ENCODE measurements around the gene TPO. TPM values are rescaled to one million over a fixed set of nuclear protein-coding genes. Genes with fewer than 3 reads are reported as not detected.

Gene TPO
- total RNA-seq, 1 experiment from 2014 or later = not detected

DNA sequence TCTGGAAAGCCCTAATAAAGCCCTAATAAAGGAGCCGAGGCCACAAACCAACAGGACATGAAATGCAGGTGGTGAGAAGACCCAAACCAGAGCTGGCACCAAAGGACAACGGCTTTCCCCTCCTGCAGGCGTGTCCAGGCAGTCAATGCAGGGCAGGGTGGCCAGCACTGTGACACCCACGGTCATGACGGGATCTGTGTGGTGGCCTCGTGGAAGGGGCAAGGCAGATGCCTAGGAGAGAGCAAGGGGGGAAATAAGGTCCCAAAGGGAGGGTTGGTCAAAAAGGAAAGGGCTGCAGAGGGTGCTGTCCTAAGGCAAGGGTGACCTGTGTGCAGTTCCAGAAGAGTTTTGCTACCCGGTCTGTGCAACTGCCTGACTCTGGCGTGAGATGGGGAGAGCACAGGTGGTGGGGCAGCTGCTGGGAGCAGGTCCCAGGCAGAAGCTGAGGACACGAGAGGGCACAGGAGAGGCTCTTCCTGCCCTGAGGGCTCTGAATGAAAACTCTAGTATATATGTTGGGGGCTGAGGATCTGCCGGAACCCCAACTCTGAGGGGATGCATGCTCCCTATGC lies 156.7 kb downstream of the TPO start:
- Histone ChIP-seq H4K8ac (replicated peaks; ENCODE audit: insufficient read length, low read depth, low read length) (no peak overlapping the region), H4K20me1 (ENCODE audit: control insufficient read depth, insufficient read depth, insufficient read length) (no peaks in the 10 kb centered on the region), H3K23ac (ENCODE audit: insufficient read length, low read depth, low read length) (no peak overlapping the region), H3K4me1 (ENCODE audit: insufficient read depth, low read length) (no peaks in the 10 kb centered on the region), H2BK120ac (ENCODE audit: low read depth, low read length, poor library complexity, severe bottlenecking) (no peak overlapping the region), H2BK5ac (ENCODE audit: insufficient read length, low read length) (no peak overlapping the region), H3T11ph (ENCODE audit: low read length) (no peak overlapping the region), H2BK15ac (ENCODE audit: low read depth, low read length) (no peak overlapping the region), H3K27ac (ENCODE audit: insufficient read length, low read depth, low read length) (no peak overlapping the region), H3K79me2 (ENCODE audit: insufficient read depth, low read length) (no peaks in the 10 kb centered on the region), H3K23me2 (ENCODE audit: insufficient read length, low read depth, low read length, poor library complexity, severe bottlenecking) (no peaks in the 10 kb centered on the region), H3K18ac (ENCODE audit: insufficient read length, low read depth, low read length) (no peak overlapping the region), H3K56ac (ENCODE audit: insufficient read length, low read depth, low read length) (no peak overlapping the region), H3K9me3 (ENCODE audit: control insufficient read depth, low read depth, low read length) (no peaks in the 10 kb centered on the region), H3K4me2 (ENCODE audit: insufficient read depth, insufficient read length, low read length) (no peak overlapping the region), H4K5ac (ENCODE audit: insufficient read length, low read depth, low read length) (no peak overlapping the region), H2AFZ (ENCODE audit: low read length) (no peak overlapping the region), H2AK5ac (ENCODE audit: insufficient read length, low read length) (no peak overlapping the region), H3K4ac (ENCODE audit: low read depth, low read length) (no peak overlapping the region), H2BK20ac (ENCODE audit: low read depth, low read length, poor library complexity, severe bottlenecking) (no peak overlapping the region), H3K79me1 (ENCODE audit: insufficient read depth, low read depth, low read length, poor library complexity, severe bottlenecking) (no peaks in the 10 kb centered on the region), H3K14ac (ENCODE audit: insufficient read depth, low read length) (no peak overlapping the region; the same call in 1 of the 2 replicates), H4K91ac (ENCODE audit: insufficient read length, low read depth, low read length) (no peak overlapping the region), H3K9ac (ENCODE audit: extremely low read depth, insufficient read length, low read length) (no peak overlapping the region), H3K27me3 (ENCODE audit: insufficient read depth, low read length) (no peaks in the 10 kb centered on the region), H2BK12ac (ENCODE audit: insufficient read length, low read depth, low read length) (no peak overlapping the region)
- Mint-ChIP-seq H3K9me3 (peaks cover 9 to 13% of the 10 kb centered on the region in 2 experiments), H3K36me3 (ENCODE audit: insufficient read depth in 1 of 3, low read depth in 3 of 3) (peaks cover 8 to 9% (median 8%) of the 10 kb centered on the region in 3 experiments), H3K4me3 (no peak overlapping the region), H3K27me3 (ENCODE audit: low read depth) (no peaks in the 10 kb centered on the region), H3K27ac (no peak overlapping the region), H3K4me1 (0 out of 4 replicates have a peak, but pooled peaks cover 0 to 6% of the 10 kb centered on the region in 2 experiments)
- no peak for DNase-seq
- TF ChIP-seq, protein P1, sequence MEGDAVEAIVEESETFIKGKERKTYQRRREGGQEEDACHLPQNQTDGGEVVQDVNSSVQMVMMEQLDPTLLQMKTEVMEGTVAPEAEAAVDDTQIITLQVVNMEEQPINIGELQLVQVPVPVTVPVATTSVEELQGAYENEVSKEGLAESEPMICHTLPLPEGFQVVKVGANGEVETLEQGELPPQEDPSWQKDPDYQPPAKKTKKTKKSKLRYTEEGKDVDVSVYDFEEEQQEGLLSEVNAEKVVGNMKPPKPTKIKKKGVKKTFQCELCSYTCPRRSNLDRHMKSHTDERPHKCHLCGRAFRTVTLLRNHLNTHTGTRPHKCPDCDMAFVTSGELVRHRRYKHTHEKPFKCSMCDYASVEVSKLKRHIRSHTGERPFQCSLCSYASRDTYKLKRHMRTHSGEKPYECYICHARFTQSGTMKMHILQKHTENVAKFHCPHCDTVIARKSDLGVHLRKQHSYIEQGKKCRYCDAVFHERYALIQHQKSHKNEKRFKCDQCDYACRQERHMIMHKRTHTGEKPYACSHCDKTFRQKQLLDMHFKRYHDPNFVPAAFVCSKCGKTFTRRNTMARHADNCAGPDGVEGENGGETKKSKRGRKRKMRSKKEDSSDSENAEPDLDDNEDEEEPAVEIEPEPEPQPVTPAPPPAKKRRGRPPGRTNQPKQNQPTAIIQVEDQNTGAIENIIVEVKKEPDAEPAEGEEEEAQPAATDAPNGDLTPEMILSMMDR (conservative IDR thresholded peaks at IDR 0.05) = no peak
- WGBS (ENCODE audit: extremely low coverage, insufficient read length, low lambda C conversion rate) = no CpG with 5 or more reads among the region's 10 CpGs

All from H9 (cell line).